ENCODE measurements around the gene FTCD. TPM values are rescaled to one million over a fixed set of nuclear protein-coding genes. Genes with fewer than 3 reads are reported as not detected.
A peak's percentile ranks its signal among the peaks of the same experiment; 100 is the strongest.

The FTCD gene
- total and polyA plus RNA-seq, 12 donors, result 0.20 to 16.8 (median 1.9) TPM; not detected in 2

DNA sequence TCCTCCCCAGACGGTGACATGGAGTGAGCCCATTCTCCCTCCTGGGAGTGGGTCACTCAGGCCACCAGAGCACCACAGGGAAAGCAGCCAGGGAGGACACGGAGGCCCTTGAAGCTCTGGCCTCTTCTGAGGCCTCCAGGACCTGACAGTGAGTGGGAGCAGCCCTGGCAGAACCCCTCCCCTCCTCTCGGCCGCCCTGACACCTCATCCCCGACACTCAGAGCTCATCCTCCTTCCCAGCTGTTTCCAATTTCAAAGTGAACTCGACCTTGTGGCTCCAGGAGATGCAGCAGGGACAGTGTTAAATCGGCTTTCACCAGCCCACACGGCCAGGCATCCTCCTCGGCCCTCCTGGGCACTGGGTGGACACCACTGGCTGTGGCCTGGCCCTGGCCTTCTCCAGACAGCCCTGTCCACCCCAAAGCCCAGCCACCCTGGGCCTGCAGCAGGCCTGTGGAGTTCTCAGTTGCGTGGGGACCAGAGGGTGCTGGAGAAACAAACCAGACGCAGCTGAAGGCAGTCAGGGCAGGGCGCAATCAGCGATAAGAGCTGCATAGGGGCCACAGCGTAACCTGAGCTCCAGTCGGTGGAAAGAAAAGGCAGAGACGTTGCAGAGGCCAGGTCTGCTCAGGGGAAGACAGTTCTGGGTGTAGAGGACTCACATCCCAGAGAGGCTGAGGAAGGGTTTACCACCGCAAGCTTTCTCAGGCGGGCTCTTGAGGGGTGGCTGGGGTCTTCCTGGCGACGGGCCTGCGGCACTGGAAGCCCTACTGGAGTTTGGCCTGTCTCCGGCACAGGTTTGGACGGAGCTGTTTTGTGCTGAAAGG lies 27.1 kb downstream of the FTCD start:
- intact Hi-C loops (cut with DNase I), result no loop called here
- H3K27ac ChIP-seq, result no peak overlapping the region
- 69 to 87% (median 78%) methylated on average over 13 to 23 of the region's 23 CpGs for WGBS, 4 donors
- no peaks in the 10 kb centered on the region for H3K27me3 ChIP-seq
- no peak for TF ChIP-seq POLR2A (IDR thresholded peaks at IDR 0.05)
- TF ChIP-seq, protein P1, sequence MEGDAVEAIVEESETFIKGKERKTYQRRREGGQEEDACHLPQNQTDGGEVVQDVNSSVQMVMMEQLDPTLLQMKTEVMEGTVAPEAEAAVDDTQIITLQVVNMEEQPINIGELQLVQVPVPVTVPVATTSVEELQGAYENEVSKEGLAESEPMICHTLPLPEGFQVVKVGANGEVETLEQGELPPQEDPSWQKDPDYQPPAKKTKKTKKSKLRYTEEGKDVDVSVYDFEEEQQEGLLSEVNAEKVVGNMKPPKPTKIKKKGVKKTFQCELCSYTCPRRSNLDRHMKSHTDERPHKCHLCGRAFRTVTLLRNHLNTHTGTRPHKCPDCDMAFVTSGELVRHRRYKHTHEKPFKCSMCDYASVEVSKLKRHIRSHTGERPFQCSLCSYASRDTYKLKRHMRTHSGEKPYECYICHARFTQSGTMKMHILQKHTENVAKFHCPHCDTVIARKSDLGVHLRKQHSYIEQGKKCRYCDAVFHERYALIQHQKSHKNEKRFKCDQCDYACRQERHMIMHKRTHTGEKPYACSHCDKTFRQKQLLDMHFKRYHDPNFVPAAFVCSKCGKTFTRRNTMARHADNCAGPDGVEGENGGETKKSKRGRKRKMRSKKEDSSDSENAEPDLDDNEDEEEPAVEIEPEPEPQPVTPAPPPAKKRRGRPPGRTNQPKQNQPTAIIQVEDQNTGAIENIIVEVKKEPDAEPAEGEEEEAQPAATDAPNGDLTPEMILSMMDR (IDR thresholded peaks at IDR 0.05), result no peak
- no peaks in the 10 kb centered on the region for H3K4me1 ChIP-seq (replicated peaks in 1 of 2)
- no peaks in the 10 kb centered on the region for H3K9me3 ChIP-seq (replicated peaks in 1 of 3)
- no peaks in the 10 kb centered on the region for H3K36me3 ChIP-seq (replicated peaks in 1 of 2)
- H3K4me3 ChIP-seq, result no peak overlapping the region
- DNase-seq, result no peak

DNA sequence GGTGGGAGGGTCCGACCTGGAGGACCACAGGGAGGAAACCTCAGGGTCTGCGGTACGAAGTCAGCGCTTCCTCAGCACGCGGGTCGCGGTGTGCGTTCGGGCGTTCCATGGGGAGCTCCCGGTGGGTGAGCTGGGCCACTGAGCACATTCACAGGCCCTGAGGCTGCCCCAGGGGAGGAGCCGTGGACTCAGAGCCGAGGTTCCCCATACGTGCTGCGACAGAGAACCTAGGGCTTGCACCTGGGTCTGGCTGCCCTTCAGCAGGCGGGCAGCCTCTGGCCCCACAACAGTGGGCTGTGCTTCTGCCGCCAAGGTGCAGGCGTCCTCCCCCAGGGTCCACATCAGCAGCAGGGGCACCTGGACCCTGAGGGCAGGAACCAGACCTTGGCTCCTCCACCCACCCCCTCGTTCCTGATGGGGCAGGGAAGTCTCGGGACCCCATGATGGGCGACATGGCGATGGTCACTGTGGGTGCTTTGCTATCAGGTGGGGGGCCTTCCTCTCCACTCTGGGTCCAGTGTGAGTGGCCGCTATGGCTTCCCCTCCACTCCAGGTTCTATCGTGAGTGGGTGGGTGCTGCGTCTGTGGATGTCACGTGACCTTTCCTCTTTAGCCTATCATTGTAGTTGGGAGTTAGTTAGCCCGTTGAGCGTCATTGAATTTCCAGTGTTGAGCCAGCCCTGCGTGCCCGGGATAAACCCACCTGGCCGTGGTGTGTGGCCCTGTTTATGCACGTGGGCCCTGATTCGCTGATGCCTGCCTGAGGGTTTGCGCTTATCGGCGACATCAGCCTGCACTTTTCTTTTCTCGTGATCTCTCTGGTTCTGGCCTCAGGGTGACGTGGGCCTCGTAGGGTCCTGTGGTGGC lies 27.9 kb downstream of the FTCD start:
- peaks cover 0 to 3% of the 10 kb centered on the region in 2 donors for H3K36me3 ChIP-seq (replicated peaks in 1 of 2)
- no peak overlapping the region for H3K4me3 ChIP-seq
- no peak overlapping the region for H3K27ac ChIP-seq
- H3K4me1 ChIP-seq (replicated peaks in 1 of 2), result no peaks in the 10 kb centered on the region
- WGBS, 4 donors, result 89 to 93% (median 92%) methylated on average over 24 to 40 of the region's 40 CpGs
- H3K27me3 ChIP-seq, result no peaks in the 10 kb centered on the region
- intact Hi-C loops (cut with DNase I), result no loop called here
- H3K9me3 ChIP-seq (replicated peaks in 1 of 3), result no peaks in the 10 kb centered on the region
- DNase-seq, result peak in 3 of 7 donors; percentile 4 to 12 (median 10)
- TF ChIP-seq, protein P1 (IDR thresholded peaks at IDR 0.05), result no peak
- TF ChIP-seq POLR2A (IDR thresholded peaks at IDR 0.05), result no peak

DNA sequence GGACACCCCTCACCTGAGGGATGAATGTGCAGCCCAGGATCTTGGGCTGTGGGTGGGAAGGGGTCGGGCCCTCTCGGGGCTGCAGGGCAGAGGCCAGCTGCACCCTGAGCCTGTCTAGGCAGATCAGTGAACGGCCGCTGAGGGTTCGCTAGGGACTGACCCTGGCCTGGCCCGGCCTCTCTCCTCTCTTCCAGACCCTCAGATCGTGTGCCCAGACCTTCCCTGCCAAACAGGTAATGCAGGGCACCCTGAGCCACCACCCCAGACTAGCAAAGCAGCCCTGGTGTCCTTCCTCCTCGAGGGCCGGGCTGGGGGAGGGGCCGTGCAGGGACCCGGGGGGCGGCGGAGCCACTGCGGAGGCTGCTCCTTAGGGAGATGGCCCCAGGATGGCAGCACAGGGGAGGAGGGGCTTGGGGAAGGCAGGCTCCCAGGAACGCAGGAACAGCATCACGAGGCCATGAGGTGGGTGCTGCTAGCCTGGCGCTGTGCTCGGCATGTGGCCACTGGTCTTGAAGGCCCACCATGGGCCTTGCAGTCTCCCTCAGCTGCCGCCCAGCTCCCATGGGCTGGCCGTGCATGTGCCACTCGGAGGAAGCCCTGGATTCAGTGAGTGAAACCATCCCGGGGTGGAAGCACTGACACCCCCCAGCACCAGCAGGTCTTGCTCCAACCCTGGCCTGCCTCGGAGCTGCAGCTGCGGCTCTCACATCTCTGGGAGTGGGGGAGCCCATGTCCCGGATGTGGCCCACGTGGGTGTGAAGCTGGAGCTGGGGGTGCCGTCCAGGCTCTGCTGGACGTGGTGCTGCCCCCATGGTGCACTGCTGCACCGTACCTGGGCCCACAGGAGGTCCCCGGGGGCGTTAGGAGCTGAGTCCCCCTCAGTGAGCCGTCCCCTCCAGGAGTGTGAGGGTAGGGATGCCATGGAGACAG lies 28.8 kb downstream of the FTCD start:
- WGBS, 4 donors, result 82 to 86% (median 84%) methylated on average over 13 to 32 of the region's 32 CpGs
- TF ChIP-seq POLR2A (IDR thresholded peaks at IDR 0.05), result no peak
- TF ChIP-seq, protein P1 (IDR thresholded peaks at IDR 0.05), result no peak
- H3K9me3 ChIP-seq (replicated peaks in 1 of 3), result no peaks in the 10 kb centered on the region
- no peak overlapping the region for H3K4me3 ChIP-seq
- no peaks in the 10 kb centered on the region for H3K27me3 ChIP-seq
- H3K4me1 ChIP-seq (replicated peaks in 1 of 2), result no peaks in the 10 kb centered on the region
- H3K36me3 ChIP-seq (replicated peaks in 1 of 2), result peaks cover 0 to 11% of the 10 kb centered on the region in 2 donors
- intact Hi-C loops (cut with DNase I), result no loop called here
- H3K27ac ChIP-seq, result no peak overlapping the region
- peak in 5 of 7 donors; percentile 4 to 17 (median 11) for DNase-seq

Data from adrenal gland (tissue), 12 donors.